SK-N-SH (cell line): ENCODE measurements around the gene SLC25A30. TPM values are rescaled to one million over a fixed set of nuclear protein-coding genes. Genes with fewer than 3 reads are reported as not detected.

Experiments used
- CTCF ChIA-PET: fragments of 300-600, 350-600 bp; formaldehyde crosslinking; extraction: SDS; loops from one replicate; lab custom pipeline; 2021; lab: Yijun Ruan, JAX
- POLR2A ChIA-PET: fragments of 350-600 bp; sonication (Branson Sonifier 250); formaldehyde crosslinking; extraction: SDS; loops from one replicate; lab custom pipeline; 2020; ENCODE audit warnings: antibody characterized with exemption, inconsistent platforms; lab: Yijun Ruan, JAX
- DNase-seq: peaks from one replicate; pipeline ENCODE4 v3.0.0; 2012
- H2AFZ ChIP-seq: fragments of 200-600 bp; sonication (generic); 2 replicates; pipeline ENCODE4 v1.8.1; 2016; ENCODE audit warnings: antibody characterized with exemption, mild to moderate bottlenecking, low read depth
- H3F3A ChIP-seq: fragments of 200-600 bp; sonication (generic); replicated peaks from 2 replicates; pipeline ENCODE3; 2016; ENCODE audit warnings: antibody characterized with exemption, mild to moderate bottlenecking; ENCODE audit not compliant: insufficient read depth
- H3K27ac ChIP-seq, 2 experiments: fragments of 200-500 bp in 1 of 2; fragments of 200-600 bp in 1 of 2; sonication (Bioruptor generic) in 1 of 2; sonication (generic), shearing (Covaris generic) in 1 of 2; 2 replicates each; pipeline versions ENCODE4 v1.5.1 to v1.6.1; 2014 to 2016; ENCODE audit warnings: low read depth in 2 of 2, inconsistent platforms in 1 of 2, low read length in 1 of 2, mild to moderate bottlenecking in 1 of 2, mixed read lengths in 1 of 2
- H3K27me3 ChIP-seq: fragments of 200-600 bp; sonication (generic), shearing (Covaris generic); 2 replicates; pipeline ENCODE4 v1.6.1; 2016; ENCODE audit warnings: mixed run types; ENCODE audit not compliant: insufficient read depth
- H3K36me3 ChIP-seq, 2 experiments: fragments of 200-500 bp in 1 of 2; fragments of 200-600 bp in 1 of 2; sonication (Bioruptor generic) in 1 of 2; sonication (generic) in 1 of 2; replicated peaks in 1 of 2; 2 replicates each; pipeline versions ENCODE3 to v1.5.1; 2014 to 2016; ENCODE audit warnings: low read length in 1 of 2, mild to moderate bottlenecking in 1 of 2; ENCODE audit not compliant: insufficient read depth in 2 of 2, control insufficient read depth in 1 of 2
- H3K4me1 ChIP-seq, 2 experiments: fragments of 200-500 bp in 1 of 2; fragments of 200-600 bp in 1 of 2; sonication (Bioruptor generic) in 1 of 2; sonication (generic), shearing (Covaris generic) in 1 of 2; 2 replicates each; pipeline versions ENCODE4 v1.5.1 to v1.6.1; 2014 to 2016; ENCODE audit warnings: low read depth in 1 of 2, low read length in 1 of 2, mixed run types in 1 of 2; ENCODE audit not compliant: insufficient read depth in 2 of 2, control insufficient read depth in 1 of 2
- H3K4me2 ChIP-seq: fragments of 200-600 bp; sonication (generic), shearing (Covaris generic); 2 replicates; pipeline ENCODE4 v1.6.1; 2017; ENCODE audit warnings: mixed run types
- H3K4me3 ChIP-seq, 2 experiments: fragments of 200-500 bp in 1 of 2; fragments of 200-600 bp in 1 of 2; sonication (Bioruptor generic) in 1 of 2; sonication (generic), shearing (Covaris generic) in 1 of 2; 2 replicates each; pipeline versions ENCODE4 v1.5.1 to v1.8.1; 2014 to 2016; ENCODE audit warnings: low read depth in 2 of 2, inconsistent platforms in 1 of 2, low read length in 1 of 2, mild to moderate bottlenecking in 1 of 2, mixed read lengths in 1 of 2, moderate library complexity in 1 of 2
- H3K79me2 ChIP-seq: fragments of 200-600 bp; sonication (generic); 2 replicates; pipeline ENCODE4 v1.8.1; 2017; ENCODE audit warnings: mild to moderate bottlenecking; ENCODE audit not compliant: insufficient read depth
- H3K9ac ChIP-seq: fragments of 200-600 bp; sonication (generic); 2 replicates; pipeline ENCODE4 v1.6.1; 2017; ENCODE audit warnings: mixed run types
- H3K9me2 ChIP-seq: fragments of 200-600 bp; sonication (generic); 2 replicates; pipeline ENCODE4 v1.6.1; 2017; ENCODE audit warnings: mixed run types
- H3K9me3 ChIP-seq: fragments of 200-600 bp; sonication (generic); 2 replicates; pipeline ENCODE4 v1.6.1; 2017; ENCODE audit warnings: mixed run types, mild to moderate bottlenecking, moderate library complexity
- H4K20me1 ChIP-seq: fragments of 200-600 bp; sonication (generic); 2 replicates; pipeline ENCODE4 v1.6.1; 2017; ENCODE audit warnings: mild to moderate bottlenecking, mixed run types; ENCODE audit not compliant: insufficient read depth
- CHD2 ChIP-seq: fragments of 150-350 bp; IDR thresholded peaks from 2 replicates; pipeline ENCODE4 v1.6.1; 2018; ENCODE audit warnings: low read length; ENCODE audit not compliant: partially characterized antibody
- CTCF ChIP-seq: fragments of 200-600 bp; sonication (generic); IDR thresholded peaks from 2 replicates; pipeline ENCODE4 v1.6.1; 2017; ENCODE audit warnings: antibody characterized with exemption, mild to moderate bottlenecking, moderate library complexity
- ELF1 ChIP-seq: IDR thresholded peaks from 2 replicates; pipeline ENCODE4 v1.4.0; 2012
- FOSL2 ChIP-seq: IDR thresholded peaks from 2 replicates; pipeline ENCODE4 v1.4.0; 2012; ENCODE audit warnings: low read depth, mild to moderate bottlenecking, moderate library complexity, borderline replicate concordance
- GATA2 ChIP-seq: sonication (generic); formaldehyde crosslinking; IDR thresholded peaks from 2 replicates; pipeline ENCODE4 v1.5.0; 2020; ENCODE audit warnings: mild to moderate bottlenecking, missing genetic modification reagents
- JUND ChIP-seq: IDR thresholded peaks from 2 replicates; pipeline ENCODE4 v1.4.0; 2012
- MEF2A ChIP-seq: IDR thresholded peaks from 2 replicates; pipeline ENCODE4 v1.4.0; 2012; ENCODE audit warnings: low read depth, borderline replicate concordance
- MXI1 ChIP-seq: IDR thresholded peaks from 2 replicates; pipeline ENCODE4 v1.6.1; 2012; ENCODE audit warnings: mild to moderate bottlenecking, low read depth, low read length, improper control_type of control experiment
- NFIC ChIP-seq: IDR thresholded peaks from 2 replicates; pipeline ENCODE4 v1.4.0; 2012; ENCODE audit warnings: borderline replicate concordance
- PBX3 ChIP-seq: IDR thresholded peaks from 2 replicates; pipeline ENCODE4; 2012
- POLR2AphosphoS5 ChIP-seq: IDR thresholded peaks from 2 replicates; pipeline ENCODE4 v1.6.1; 2012; ENCODE audit warnings: low read depth, low read length
- RAD21 ChIP-seq: IDR thresholded peaks from 2 replicates; pipeline ENCODE4 v1.6.1; 2012; ENCODE audit warnings: mild to moderate bottlenecking, low read length
- RFX5 ChIP-seq: IDR thresholded peaks from 2 replicates; pipeline ENCODE4 v1.6.1; 2012; ENCODE audit warnings: mild to moderate bottlenecking, improper control_type of control experiment, low read length
- RXRA ChIP-seq: IDR thresholded peaks from 2 replicates; pipeline ENCODE4 v1.4.0; 2012; ENCODE audit warnings: low read depth, mild to moderate bottlenecking, borderline replicate concordance
- TAF1 ChIP-seq: IDR thresholded peaks from 2 replicates; pipeline ENCODE4 v1.6.1; 2012; ENCODE audit warnings: low read depth, mild to moderate bottlenecking, low read length, moderate library complexity, borderline replicate concordance
- TEAD4 ChIP-seq: IDR thresholded peaks from 2 replicates; pipeline ENCODE4 v1.4.0; 2012; ENCODE audit warnings: mild to moderate bottlenecking, borderline replicate concordance; ENCODE audit not compliant: insufficient read depth
- USF2 ChIP-seq: fragments of 150-350 bp; IDR thresholded peaks from 2 replicates; pipeline ENCODE4 v1.6.1; 2017; ENCODE audit warnings: antibody characterized with exemption, low read length, low read depth, borderline replicate concordance
- ZBTB33 ChIP-seq: IDR thresholded peaks from 2 replicates; pipeline ENCODE4 v1.4.0; 2012; ENCODE audit warnings: low read depth, borderline replicate concordance
- WGBS: methylation state at CpG from one replicate; pipeline ENCODE4 v1.1.6; 2017; ENCODE audit warnings: low lambda C conversion rate; 5-methylcytosine and 5-hydroxymethylcytosine counted together
- polyA plus RNA-seq, 3 experiments: library from polyadenylated mRNA; depleted of rRNA; stranded (reverse); fragments of >200 nt; gene quantifications; 2 replicates each; pipeline ENCODE4 v1.2.3, GENCODE V29; 2012

Gene SLC25A30
- polyA plus RNA-seq, 1 of the 3 experiments (the other 2 are of a cell fraction), result 9.6 TPM

- Histone ChIP-seq H3K9ac (no peak overlapping the region), H4K20me1 (no peaks in the 10 kb centered on the region), H3F3A (no peaks in the 10 kb centered on the region), H3K4me1 (peaks cover 0 to 5% of the 10 kb centered on the region in 2 experiments; a peak in 1 of 4 replicates), H3K27me3 (no peaks in the 10 kb centered on the region), H3K9me2 (no peaks in the 10 kb centered on the region), H3K27ac (no peak overlapping the region), H3K9me3 (no peaks in the 10 kb centered on the region), H3K4me3 (no peak overlapping the region), H3K36me3 (no peaks in the 10 kb centered on the region), H3K4me2 (no peak overlapping the region), H2AFZ (no peak overlapping the region), H3K79me2 (no peaks in the 10 kb centered on the region)
- DNase-seq, result no peak
- 84% methylated on average over 7 of the region's 7 CpGs for WGBS
- ChIA-PET POLR2A (no interaction called here), CTCF (no interaction called here)
- TF ChIP-seq RFX5 (no peak), MEF2A (no peak), MXI1 (no peak), POLR2AphosphoS5 (no peak), GATA2 (no peak), TAF1 (no peak), PBX3 (no peak), RXRA (no peak), FOSL2 (no peak), ZBTB33 (no peak), USF2 (no peak), ELF1 (no peak), NFIC (no peak), CTCF (no peak), JUND (no peak), CHD2 (no peak), RAD21 (no peak), TEAD4 (no peak)
Measured at GRCh38 chr13:45454204-45454603, 36.0 kb upstream of the SLC25A30 start.
